K562 (cell line): ENCODE results near the gene GLB1L3. TPM values are rescaled to one million over a fixed set of nuclear protein-coding genes. Genes with fewer than 3 reads are reported as not detected.

Experiments used
- ATAC-seq: fragments of 200-7000 bp; cut with Tn5 transposase; 3 replicates; pipeline ENCODE4 v1.9.1; 2020; ENCODE audit warnings: moderate library complexity
- BruUV-seq: library from RNA; stranded (reverse); fragments of 400-500 nt; replicated peaks from 2 replicates; lab custom pipeline; 2021; lab: Mats Ljungman, UMichigan
- CTCF ChIA-PET: fragments of 300-600 bp; formaldehyde crosslinking; extraction: SDS; loops from one replicate; lab custom pipeline; 2021; ENCODE audit warnings: low intra/inter-chr PET ratio; lab: Yijun Ruan, JAX
- POLR2A ChIA-PET: fragments of 300-600, 350-650 bp; sonication (Branson Sonifier 250); formaldehyde crosslinking; extraction: SDS; loops from one replicate; lab custom pipeline; 2021; ENCODE audit warnings: antibody characterized with exemption, inconsistent platforms; lab: Yijun Ruan, JAX
- DNase-seq, 4 experiments: peaks; one replicate each; pipeline versions ENCODE4 v3.0.0 to v3.0.0-alpha.2; 2011 to 2018; ENCODE audit warnings: low spot score in 3 of 4, mixed read lengths in 3 of 4; ENCODE audit errors: extremely low read depth in 1 of 4
- FAIRE-seq: peaks from 2 replicates; lab custom pipeline; 2011; peaks lifted over from hg19 to GRCh38; lab: Jason Lieb, UNC
- H2AFZ ChIP-seq: 2 replicates; pipeline ENCODE4 v1.6.0; 2011; ENCODE audit warnings: low read depth, low read length, control low read depth, inconsistent platforms
- H3K27ac ChIP-seq: fragments of 200-600 bp; 3 replicates; pipeline ENCODE4 v1.8.0; 2011; ENCODE audit warnings: low read depth, mild to moderate bottlenecking, control low read depth, inconsistent platforms, low read length, moderate library complexity, mixed read lengths; ENCODE audit errors: extremely low read depth
- H3K27me3 ChIP-seq, 2 experiments: fragments of 300-600 bp in 1 of 2; 2 replicates in 1 of 2; 3 replicates in 1 of 2; pipeline versions ENCODE4 v1.6.0 to v1.8.0; 2011; ENCODE audit warnings: inconsistent platforms in 2 of 2, low read length in 2 of 2, mild to moderate bottlenecking in 1 of 2, mixed read lengths in 1 of 2, moderate library complexity in 1 of 2; ENCODE audit not compliant: control insufficient read depth in 2 of 2, insufficient read depth in 2 of 2
- H3K36me3 ChIP-seq: fragments of 300-600 bp; 3 replicates; pipeline ENCODE4 v1.8.0; 2011; ENCODE audit warnings: mild to moderate bottlenecking, low read length, inconsistent platforms; ENCODE audit not compliant: control insufficient read depth, insufficient read depth
- H3K4me1 ChIP-seq, 2 experiments: fragments of 200-600 bp in 1 of 2; replicated peaks in 1 of 2; 2 replicates in 1 of 2; 3 replicates in 1 of 2; pipeline versions ENCODE4 v1.5.1 to v1.8.0; 2011; ENCODE audit warnings: inconsistent platforms in 2 of 2, low read length in 2 of 2, mild to moderate bottlenecking in 1 of 2, mixed read lengths in 1 of 2, moderate library complexity in 1 of 2; ENCODE audit not compliant: control insufficient read depth in 2 of 2, insufficient read depth in 2 of 2
- H3K4me2 ChIP-seq: 2 replicates; pipeline ENCODE4 v1.6.1; 2011; ENCODE audit warnings: low read length, control low read depth, inconsistent platforms, mixed read lengths; ENCODE audit not compliant: insufficient read depth
- H3K4me3 ChIP-seq: fragments of 200-600 bp; sonication (generic), shearing (Covaris generic); 2 replicates; pipeline ENCODE4 v1.5.1; 2016; ENCODE audit warnings: control low read depth, inconsistent platforms
- H3K79me2 ChIP-seq: fragments of 200-600 bp; 3 replicates; pipeline ENCODE4 v1.8.0; 2011; ENCODE audit warnings: low read length, inconsistent platforms; ENCODE audit not compliant: control insufficient read depth, insufficient read depth
- H3K9ac ChIP-seq, 2 experiments: 2 replicates each; pipeline versions ENCODE4 v1.6.0 to v1.6.1; 2011; ENCODE audit warnings: low read depth in 2 of 2, low read length in 2 of 2, control low read depth in 1 of 2, inconsistent platforms in 1 of 2, mild to moderate bottlenecking in 1 of 2, mixed read lengths in 1 of 2; ENCODE audit not compliant: insufficient read depth in 1 of 2
- H3K9me1 ChIP-seq: one replicate; pipeline ENCODE4 v1.6.0; 2011; ENCODE audit warnings: inconsistent platforms, mild to moderate bottlenecking, low read length, moderate library complexity; ENCODE audit not compliant: control insufficient read depth, insufficient read depth
- H3K9me3 ChIP-seq: replicated peaks from 2 replicates; pipeline ENCODE4 v1.5.1; 2011; ENCODE audit warnings: low read depth, low read length, inconsistent platforms; ENCODE audit not compliant: control insufficient read depth, insufficient read depth
- H4K20me1 ChIP-seq: replicated peaks from 2 replicates; pipeline ENCODE4 v1.6.1; 2011; ENCODE audit warnings: low read length, inconsistent platforms, mixed read lengths; ENCODE audit not compliant: control insufficient read depth, insufficient read depth
- EP300 ChIP-seq: IDR thresholded peaks from 2 replicates; pipeline ENCODE4 v1.6.1; 2012; ENCODE audit warnings: low read length, improper control_type of control experiment
- ZMIZ1 ChIP-seq, 2 experiments: fragments of 150-350 bp in 1 of 2; IDR thresholded peaks; 2 replicates each; pipeline ENCODE4 v1.6.1; 2012 to 2016; ENCODE audit warnings: low read depth in 2 of 2, low read length in 2 of 2, mild to moderate bottlenecking in 1 of 2, moderate library complexity in 1 of 2
- ZNF639 ChIP-seq, 2 experiments: fragments of 200-800 bp in 1 of 2; sonication (Bioruptor generic) in 1 of 2; sonication (generic) in 1 of 2; formaldehyde crosslinking in 1 of 2; IDR thresholded peaks in 1 of 2; conservative IDR thresholded peaks in 1 of 2; 2 replicates each; pipeline versions ENCODE4 v1.5.0 to v1.6.1; 2016 to 2020; ENCODE audit warnings: missing compliant biosample characterization in 1 of 2, missing genetic modification characterization in 1 of 2, missing genetic modification reagents in 1 of 2
- WGBS: fragments of 100-300 bp; shearing (Covaris generic); methylation state at CpG from one replicate; pipeline ENCODE4 v1.1.6; 2016; ENCODE audit warnings: low coverage, mixed read lengths; ENCODE audit not compliant: insufficient coverage; ENCODE audit errors: missing lambda C conversion rate; 5-methylcytosine and 5-hydroxymethylcytosine counted together
- in situ Hi-C: fragments of 300-500 bp; cut with MboI; formaldehyde crosslinking; loops from 4 replicates; pipeline ENCODE4 v1.15.0; 2018; ENCODE audit warnings: inconsistent platforms, mixed read lengths
- intact Hi-C: fragments of 100-400 bp; cut with micrococcal nuclease; formaldehyde crosslinking; loops from 2 replicates; pipeline ENCODE4 v1.14.2; 2022
- polyA plus RNA-seq, 8 experiments: library from polyadenylated mRNA; depleted of rRNA in 4 of 8; stranded (reverse) in 5 of 8; unstranded in 3 of 8; fragments of >200 nt; fragmentation: Nextera tagmentation in 2 of 8; fragmentation: Illumina TruSeq in 1 of 8; extraction: Ambion mirVana in 2 of 8; extraction: Trizol in 1 of 8; gene quantifications; 2 replicates each; pipeline versions ENCODE4 v1.2.1 to v1.2.3, GENCODE V29; 2011 to 2014; ENCODE audit warnings: inconsistent platforms in 1 of 8, missing spikeins in 1 of 8
- total RNA-seq, 7 experiments: library from RNA; depleted of rRNA in 6 of 7; stranded (reverse); fragments of >200 nt in 6 of 7; fragmentation: Illumina TruSeq in 2 of 7; extraction: Trizol in 2 of 7; gene quantifications; 2 replicates each; pipeline versions ENCODE4 v1.2.1 to v1.2.3, GENCODE V29; 2011 to 2021; ENCODE audit warnings: low replicate concordance in 1 of 7

Gene GLB1L3
- total and polyA plus RNA-seq, 9 of the 15 experiments (the other 6 are each of a cell fraction or from before 2014, with no cell fraction given) = 0.18 to 3.3 (median 0.49) TPM

- TF ChIP-seq ZNF639 (CRISPR knock-in tag; conservative IDR thresholded peaks at IDR 0.05 in 1 of 2, IDR thresholded peaks at IDR 0.05 in 1 of 2) = no peak
Observed at GRCh38 chr11:134312807-134313206, 36.6 kb downstream of the GLB1L3 start (continued).

GRCh38 chr11:134313379-134313778 lies 37.2 kb downstream of the GLB1L3 start:
- 4% methylated on average over 8 of the region's 10 CpGs for WGBS
- ATAC-seq (no peak), DNase-seq (no peak), FAIRE-seq (no peak)
- Histone ChIP-seq H3K4me3 (no peak overlapping the region), H3K27ac (no peak overlapping the region), H3K4me1 (no peaks in the 10 kb centered on the region), H3K4me2 (no peak overlapping the region), H3K36me3 (no peaks in the 10 kb centered on the region), H4K20me1 (no peaks in the 10 kb centered on the region), H2AFZ (no peak overlapping the region), H3K9me1 (no peaks in the 10 kb centered on the region), H3K9ac (no peak overlapping the region), H3K79me2 (no peaks in the 10 kb centered on the region), H3K9me3 (no peaks in the 10 kb centered on the region), H3K27me3 (peaks cover 38 to 54% of the 10 kb centered on the region in 2 experiments)
- in situ Hi-C loops = no loop called here
- TF ChIP-seq EP300 (no peak), ZMIZ1 (IDR thresholded peaks at IDR 0.05; ENCODE audit: low read depth in 2 of 2, low read length in 2 of 2) (no peak)
- intact Hi-C loops = no loop called here
- ChIA-PET POLR2A (no interaction called here), CTCF (no interaction called here)
- no TSS peak for BruUV-seq
